Stimulated activated CD8-positive, alpha-beta memory T cell treated with anti-CD3 and anti-CD28 coated beads, Interleukin-2, amount 100 ng/mL, for 48 hours (primary cell): ENCODE data around the gene SVBP.
"Not testable (repeated sequence)": the region's sequence is repeated elsewhere in the genome, so short reads cannot be mapped to it uniquely, and the experiment has no call there.

Experiments used
- DNase-seq, 2 donors: peaks; one replicate each; pipeline ENCODE4 v3.0.0-alpha.2; 2020; ENCODE audit warnings: low read depth in 2 of 2

Gene SVBP

GRCh38 chr1:42841440-42842147 lies 24.4 kb upstream of the SVBP start:
- no peak for DNase-seq

GRCh38 chr1:42841010-42841409 lies 23.8 kb upstream of the SVBP start:
- DNase-seq, result no peak

GRCh38 chr1:42838482-42839190 lies 21.4 kb upstream of the SVBP start:
- DNase-seq, result no peak

- no peak for DNase-seq
Observed at GRCh38 chr1:42837709-42838108, 20.5 kb upstream of the SVBP start.

- DNase-seq, result no peak
Observed at GRCh38 chr1:42835422-42835821, 18.2 kb upstream of the SVBP start.

- DNase-seq, result no peak
Observed at GRCh38 chr1:42834803-42835202, 17.6 kb upstream of the SVBP start.

- DNase-seq, result no peak
Observed at GRCh38 chr1:42833981-42834380, 16.8 kb upstream of the SVBP start.

GRCh38 chr1:42832641-42833240 lies 15.5 kb upstream of the SVBP start:
- no peak for DNase-seq

- no peak for DNase-seq
Observed at GRCh38 chr1:42831273-42831672, 14.1 kb upstream of the SVBP start.

- DNase-seq, result no peak
Observed at GRCh38 chr1:42830631-42831030, 13.4 kb upstream of the SVBP start.

- no peak for DNase-seq
Observed at GRCh38 chr1:42825036-42825851, 8.0 kb upstream of the SVBP start.

GRCh38 chr1:42824481-42825035 lies 7.4 kb upstream of the SVBP start:
- DNase-seq, result no peak

GRCh38 chr1:42822800-42823392 lies 5.7 kb upstream of the SVBP start:
- DNase-seq, result no peak

GRCh38 chr1:42821690-42822089 lies 4.5 kb upstream of the SVBP start:
- no peak for DNase-seq

GRCh38 chr1:42820813-42821212 lies 3.6 kb upstream of the SVBP start:
- DNase-seq, result no peak

- DNase-seq, result no peak
Observed at GRCh38 chr1:42817976-42818375, 779 bp upstream of the SVBP start.

- DNase-seq, result no peak
Observed at GRCh38 chr1:42817440-42817767, 207 bp upstream of the SVBP start.

GRCh38 chr1:42815941-42816584 lies 1.1 kb downstream of the SVBP start:
- DNase-seq, result no peak

GRCh38 chr1:42814815-42815214 lies 2.4 kb downstream of the SVBP start:
- DNase-seq, result not testable (repeated sequence)

GRCh38 chr1:42807056-42807668 lies 10.0 kb downstream of the SVBP start:
- DNase-seq, result no peak

- no peak for DNase-seq
Observed at GRCh38 chr1:42806593-42806992, 10.6 kb downstream of the SVBP start.
